Activated T-cell treated with anti-CD3 and anti-CD28 coated beads for 48 hours (primary cell): ENCODE results near the gene C20orf173.
"Not testable (repeated sequence)": the region's sequence is repeated elsewhere in the genome, so short reads cannot be mapped to it uniquely, and the experiment has no call there.

Experiments used
- DNase-seq: peaks from one replicate; pipeline ENCODE4 v3.0.0-alpha.2; 2020; ENCODE audit warnings: low read depth

C20orf173 gene

DNA sequence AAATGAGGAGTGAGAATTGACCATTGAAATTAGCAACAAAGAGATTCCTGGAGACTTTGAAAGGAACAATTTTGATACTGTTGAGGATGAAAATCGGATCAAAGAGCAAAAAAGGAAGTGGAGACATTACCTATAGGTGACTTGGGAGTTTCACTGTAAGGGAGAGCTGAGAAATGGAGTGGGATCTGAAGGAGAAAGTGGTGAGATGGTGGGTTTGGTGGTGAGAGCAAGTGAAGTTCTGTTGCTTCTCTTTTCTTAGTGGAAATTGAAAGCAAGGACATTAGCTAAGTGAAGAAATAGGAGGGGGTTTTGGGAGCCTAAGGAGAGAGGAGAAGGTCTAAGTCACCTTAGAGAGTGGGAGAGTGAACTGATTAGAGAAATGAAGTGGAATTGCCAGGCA lies 16.7 kb upstream of the C20orf173 start:
- no peak for DNase-seq

- not testable (repeated sequence) for DNase-seq
These were observed 15.5 kb upstream of the C20orf173 start for GRCh38 chr20:35544941-35545340.

- DNase-seq: no peak
These were observed 15.0 kb upstream of the C20orf173 start for GRCh38 chr20:35544436-35544835.

- DNase-seq: no peak
These were observed 13.5 kb upstream of the C20orf173 start for GRCh38 chr20:35542990-35543389.

GRCh38 chr20:35541783-35542662 lies 12.6 kb upstream of the C20orf173 start, which contains the start of gene ERGIC3:
Gene ERGIC3, plus strand, starts transcription at chr20:35542078. Its CDS starts 20 bp downstream, at chr20:35542098.
- DNase-seq: peak; percentile 97

DNA sequence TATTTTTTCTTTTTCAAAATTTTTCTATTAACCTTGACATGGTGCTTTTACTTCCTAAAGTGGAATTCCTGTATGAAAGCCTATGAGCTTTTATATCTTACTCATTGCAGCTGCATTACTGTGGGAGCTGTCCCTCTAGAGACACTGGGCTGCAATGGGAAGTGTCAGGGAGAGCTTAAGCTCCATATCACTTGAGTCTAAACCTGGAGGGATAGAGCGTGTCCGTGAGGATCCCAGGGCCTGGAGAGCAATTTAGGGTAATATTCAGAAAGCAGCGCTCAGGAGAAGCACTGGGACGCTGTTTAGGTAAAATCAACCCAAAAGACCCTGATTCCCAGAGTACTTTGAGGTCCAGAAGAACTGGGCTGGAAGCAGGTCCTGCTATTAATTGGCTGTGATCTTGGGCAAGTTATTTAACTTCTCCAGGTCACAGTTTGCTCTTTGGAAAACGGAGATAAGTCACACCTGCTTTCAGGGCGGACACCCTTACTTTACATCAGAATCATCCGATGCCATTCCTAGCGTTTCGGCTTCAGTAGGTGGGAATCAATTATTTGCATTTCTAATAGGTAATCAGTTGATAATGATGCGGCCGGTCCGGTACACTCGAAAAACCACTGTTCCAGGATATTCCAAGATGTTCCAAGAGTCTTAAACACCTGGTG lies 11.8 kb upstream of the C20orf173 start:
- DNase-seq: no peak

GRCh38 chr20:35539756-35540212 lies 10.3 kb upstream of the C20orf173 start:
- DNase-seq: peak; percentile 13

- no peak for DNase-seq
These were observed 2.2 kb downstream of the C20orf173 start for GRCh38 chr20:35527122-35527769.

DNA sequence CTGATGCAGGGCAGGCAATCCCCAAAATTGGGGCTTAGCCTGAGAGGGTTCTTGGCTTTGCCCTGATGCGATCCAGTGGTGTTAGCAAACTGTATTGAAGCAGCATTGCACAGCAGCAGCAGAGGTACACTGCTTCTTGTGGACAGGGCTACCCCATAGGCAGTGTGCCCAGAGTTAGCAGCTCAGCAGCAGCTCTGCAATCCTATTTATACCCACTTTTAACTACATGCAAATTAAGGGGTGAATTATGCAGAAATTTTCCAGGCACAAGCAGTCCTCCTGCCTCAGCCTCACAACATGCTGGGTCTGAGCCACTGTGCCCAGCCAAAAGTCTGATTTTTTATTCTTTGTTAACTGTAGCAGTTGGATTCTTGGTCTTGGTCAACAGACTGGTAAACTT lies 3.8 kb downstream of the C20orf173 start:
- no peak for DNase-seq

DNA sequence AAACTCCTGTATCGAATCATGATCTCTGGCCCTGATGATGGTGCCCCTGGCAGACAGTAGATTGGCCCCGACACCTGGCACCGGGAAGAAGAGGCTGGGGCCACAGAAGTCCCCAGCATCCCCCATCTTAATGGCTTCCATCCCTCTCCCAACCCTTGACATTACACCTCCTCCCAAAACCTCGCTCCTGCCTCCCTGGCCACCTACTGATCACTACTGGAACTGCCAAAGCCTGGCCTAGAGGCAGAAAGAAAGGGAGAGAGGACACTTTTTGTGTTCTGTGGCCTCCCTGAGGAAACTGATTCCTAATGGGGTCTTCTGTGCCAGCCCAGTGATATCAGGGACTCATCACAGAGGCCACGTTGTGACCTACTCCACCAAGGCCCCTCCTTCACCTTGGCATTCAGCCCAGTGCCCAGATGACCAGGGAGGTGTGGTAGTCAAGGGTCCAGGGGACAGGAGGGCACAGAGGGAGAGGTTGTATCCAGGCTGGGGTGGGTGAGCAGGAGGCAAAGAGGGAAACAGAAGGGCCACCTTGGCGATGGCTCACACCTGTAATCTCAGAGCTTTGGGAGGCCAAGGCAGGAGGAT lies 6.1 kb downstream of the C20orf173 start:
- DNase-seq: peak; percentile 9

- no peak for DNase-seq
These were observed 10.5 kb downstream of the C20orf173 start for GRCh38 chr20:35518955-35519354.

DNA sequence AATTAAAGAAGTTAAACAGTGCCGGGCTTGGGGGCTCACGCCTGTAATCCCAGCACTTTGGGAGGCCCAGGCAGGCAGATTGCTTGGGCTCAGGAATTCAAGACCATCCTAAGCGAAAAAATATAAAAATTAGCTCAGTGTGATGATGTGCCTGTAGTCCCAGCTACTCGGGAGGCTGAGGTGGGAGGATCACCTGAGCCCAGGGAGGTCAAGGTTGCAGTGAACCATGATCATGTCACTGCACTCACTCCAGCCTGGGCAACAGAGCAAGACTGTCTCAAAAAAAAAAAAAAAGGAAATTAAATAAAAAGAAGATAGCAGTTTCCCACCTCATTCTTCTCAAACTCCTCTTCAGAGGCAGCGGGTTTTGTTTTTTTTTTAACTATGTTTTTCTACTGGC lies 11.7 kb downstream of the C20orf173 start:
- DNase-seq: not testable (repeated sequence)

DNA sequence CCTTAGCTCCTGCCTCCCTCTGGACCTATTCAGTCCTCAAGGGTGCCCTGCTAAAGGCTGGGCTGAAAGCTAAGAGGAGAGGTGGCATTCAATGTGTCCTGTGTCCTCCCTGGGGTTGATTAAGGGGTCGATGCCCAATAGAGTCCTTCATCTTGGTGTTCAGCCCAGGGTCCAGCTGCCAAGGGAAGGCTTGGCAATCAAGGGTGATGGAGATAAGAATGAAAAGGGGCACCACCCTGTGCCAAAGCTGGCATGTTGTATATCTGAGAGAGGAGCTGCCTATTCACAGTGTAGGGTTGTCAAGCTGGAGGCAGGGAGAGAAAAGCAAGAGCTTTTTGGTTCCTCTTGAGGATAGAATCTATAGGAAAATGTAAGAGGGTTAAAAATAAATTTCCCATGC lies 12.3 kb downstream of the C20orf173 start:
- no peak for DNase-seq

DNA sequence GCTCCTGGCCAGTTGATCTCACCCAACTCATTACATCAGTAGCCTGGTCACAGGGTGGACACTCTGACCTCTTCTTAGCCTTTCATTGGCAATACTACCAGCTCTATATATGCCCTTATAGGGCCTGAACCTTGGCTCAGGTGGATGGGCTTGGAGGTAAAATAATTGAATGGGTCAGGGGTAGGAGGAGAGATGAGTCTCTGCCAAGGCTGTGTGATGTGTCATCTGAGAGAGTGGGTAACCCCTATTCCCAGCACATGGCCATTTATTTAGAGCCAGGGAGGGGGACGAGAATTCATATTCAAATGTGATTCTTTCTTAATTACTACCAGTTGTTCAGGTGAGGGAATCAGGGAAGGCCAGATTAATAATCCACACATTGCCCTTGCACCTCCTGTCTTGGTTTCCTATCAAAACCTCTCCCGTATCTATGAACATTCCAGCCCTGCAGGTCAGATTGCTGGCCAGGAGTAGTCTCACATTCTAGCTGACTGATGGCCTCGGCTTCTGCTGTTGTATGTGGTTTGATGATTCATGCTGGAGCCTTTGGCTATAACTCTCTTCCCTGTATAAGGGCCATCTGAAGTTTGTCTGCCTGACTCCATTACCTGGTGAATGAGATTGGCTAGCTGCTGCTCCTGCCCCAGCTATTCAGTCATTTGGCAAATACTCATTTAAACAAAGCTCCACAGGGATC lies 13.4 kb downstream of the C20orf173 start:
- DNase-seq: no peak

- no peak for DNase-seq
These were observed 14.1 kb downstream of the C20orf173 start for GRCh38 chr20:35515341-35515740.

DNA sequence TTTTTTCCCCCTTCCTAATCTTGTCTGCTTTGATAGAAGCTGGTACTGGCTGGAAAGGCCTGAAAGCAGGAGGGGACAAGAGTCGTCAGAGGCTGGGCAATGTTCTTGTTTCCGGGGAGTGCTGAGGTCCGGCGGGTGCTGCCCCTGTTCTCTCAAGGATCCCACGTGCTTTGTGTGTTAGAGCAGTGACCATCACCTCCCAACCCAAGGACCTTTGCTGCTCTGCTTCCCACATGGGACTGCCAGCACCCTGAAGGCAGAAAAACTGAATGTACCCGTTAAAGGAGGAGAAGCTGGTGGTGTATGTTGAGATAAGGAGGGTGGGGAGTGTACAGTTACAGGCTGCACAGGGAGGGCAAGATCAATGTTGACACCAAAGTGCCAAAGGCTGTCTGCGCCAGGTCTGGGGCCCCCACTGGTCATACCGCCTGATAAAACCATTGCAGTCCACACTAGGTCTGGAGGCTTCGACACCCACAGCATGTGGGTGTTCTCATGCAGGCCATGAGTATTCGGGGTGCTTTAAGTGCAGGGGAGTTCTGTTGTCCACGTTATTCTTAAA lies 15.0 kb downstream of the C20orf173 start:
- no peak for DNase-seq

DNA sequence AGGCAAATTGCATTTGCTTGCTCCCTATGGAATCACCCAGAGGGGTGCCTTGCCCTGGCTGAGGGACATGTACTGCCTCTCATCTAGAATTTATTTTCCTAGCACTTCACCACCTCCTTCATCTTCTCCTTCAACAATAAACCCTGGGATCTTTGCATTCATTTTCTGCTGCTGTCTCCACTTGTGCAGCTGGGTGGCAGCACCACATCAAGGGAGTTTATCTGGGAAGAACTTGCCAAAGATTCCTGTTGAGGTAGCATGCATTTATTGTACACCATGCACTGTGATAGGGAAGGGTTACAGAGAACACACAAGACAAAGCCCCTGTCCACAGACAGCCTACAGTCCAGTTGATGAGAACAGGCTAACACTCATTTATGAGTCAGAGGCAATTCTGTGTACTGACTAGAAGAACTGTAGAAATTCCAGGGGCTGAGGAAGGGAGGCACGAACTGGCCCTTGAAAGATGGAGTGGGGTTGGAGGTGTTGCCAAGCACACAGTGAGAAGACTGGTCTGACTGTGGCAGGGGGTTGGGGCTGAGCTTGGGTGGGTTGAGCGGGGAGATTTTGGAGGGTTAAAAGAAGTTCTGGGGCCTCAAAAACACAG lies 17.5 kb downstream of the C20orf173 start:
- DNase-seq: no peak

- DNase-seq: no peak
These were observed 18.3 kb downstream of the C20orf173 start for GRCh38 chr20:35510951-35511735.

DNA sequence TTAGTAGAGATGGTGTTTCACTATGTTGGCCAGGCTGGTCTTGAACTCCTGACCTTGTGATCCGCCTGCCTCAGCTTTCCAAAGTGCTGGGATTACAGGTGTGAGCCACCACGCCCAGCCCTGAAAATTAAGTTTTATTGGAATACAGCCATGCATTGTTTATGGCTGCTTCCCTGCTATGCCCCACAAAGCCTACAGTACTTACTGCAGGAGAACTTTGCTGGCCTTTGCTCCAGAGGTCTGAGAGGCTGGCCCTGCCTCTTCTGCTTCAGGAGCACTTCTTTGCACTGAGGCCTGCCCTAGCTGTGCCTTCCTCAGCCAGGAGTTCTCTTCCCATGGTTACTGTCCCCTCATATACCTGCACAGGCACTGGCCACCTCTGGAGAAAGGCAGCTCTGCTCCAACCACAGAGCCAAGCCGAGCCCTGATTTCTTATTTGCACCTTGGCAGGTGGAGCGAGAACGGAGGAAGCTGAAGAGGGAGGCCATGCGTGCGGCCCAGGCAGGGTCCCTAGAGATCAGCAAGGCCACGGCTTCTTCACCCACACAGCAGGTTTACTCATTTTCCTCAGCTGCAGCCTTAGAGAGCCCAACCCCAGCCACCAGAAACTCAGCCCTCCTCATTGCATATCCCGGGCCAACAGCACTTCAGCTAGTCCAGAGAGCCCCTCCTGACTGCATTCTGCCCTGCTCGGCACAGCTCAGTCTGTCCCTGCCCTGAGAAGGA lies 20.8 kb downstream of the C20orf173 start:
- no peak for DNase-seq
